K562 (cell line): ENCODE measurements around the gene FCRL1. TPM values are rescaled to one million over a fixed set of nuclear protein-coding genes. Genes with fewer than 3 reads are reported as not detected.

Experiments used
- ATAC-seq: fragments of 200-7000 bp; cut with Tn5 transposase; 3 replicates; pipeline ENCODE4 v1.9.1; 2020; ENCODE audit warnings: moderate library complexity
- BruUV-seq: library from RNA; stranded (reverse); fragments of 400-500 nt; replicated peaks from 2 replicates; lab custom pipeline; 2021; lab: Mats Ljungman, UMichigan
- CTCF ChIA-PET: fragments of 300-600 bp; formaldehyde crosslinking; extraction: SDS; loops from one replicate; lab custom pipeline; 2021; ENCODE audit warnings: low intra/inter-chr PET ratio; lab: Yijun Ruan, JAX
- POLR2A ChIA-PET: fragments of 300-600, 350-650 bp; sonication (Branson Sonifier 250); formaldehyde crosslinking; extraction: SDS; loops from one replicate; lab custom pipeline; 2021; ENCODE audit warnings: antibody characterized with exemption, inconsistent platforms; lab: Yijun Ruan, JAX
- DNase-seq, 4 experiments: peaks; one replicate each; pipeline versions ENCODE4 v3.0.0 to v3.0.0-alpha.2; 2011 to 2018; ENCODE audit warnings: low spot score in 3 of 4, mixed read lengths in 3 of 4; ENCODE audit errors: extremely low read depth in 1 of 4
- FAIRE-seq: peaks from 2 replicates; lab custom pipeline; 2011; peaks lifted over from hg19 to GRCh38; lab: Jason Lieb, UNC
- H2AFZ ChIP-seq: 2 replicates; pipeline ENCODE4 v1.6.0; 2011; ENCODE audit warnings: low read depth, low read length, control low read depth, inconsistent platforms
- H3K27ac ChIP-seq: fragments of 200-600 bp; 3 replicates; pipeline ENCODE4 v1.8.0; 2011; ENCODE audit warnings: low read depth, mild to moderate bottlenecking, control low read depth, inconsistent platforms, low read length, moderate library complexity, mixed read lengths; ENCODE audit errors: extremely low read depth
- H3K27me3 ChIP-seq, 2 experiments: fragments of 300-600 bp in 1 of 2; 2 replicates in 1 of 2; 3 replicates in 1 of 2; pipeline versions ENCODE4 v1.6.0 to v1.8.0; 2011; ENCODE audit warnings: inconsistent platforms in 2 of 2, low read length in 2 of 2, mild to moderate bottlenecking in 1 of 2, mixed read lengths in 1 of 2, moderate library complexity in 1 of 2; ENCODE audit not compliant: control insufficient read depth in 2 of 2, insufficient read depth in 2 of 2
- H3K36me3 ChIP-seq: fragments of 300-600 bp; 3 replicates; pipeline ENCODE4 v1.8.0; 2011; ENCODE audit warnings: mild to moderate bottlenecking, low read length, inconsistent platforms; ENCODE audit not compliant: control insufficient read depth, insufficient read depth
- H3K4me1 ChIP-seq, 2 experiments: fragments of 200-600 bp in 1 of 2; replicated peaks in 1 of 2; 2 replicates in 1 of 2; 3 replicates in 1 of 2; pipeline versions ENCODE4 v1.5.1 to v1.8.0; 2011; ENCODE audit warnings: inconsistent platforms in 2 of 2, low read length in 2 of 2, mild to moderate bottlenecking in 1 of 2, mixed read lengths in 1 of 2, moderate library complexity in 1 of 2; ENCODE audit not compliant: control insufficient read depth in 2 of 2, insufficient read depth in 2 of 2
- H3K4me2 ChIP-seq: 2 replicates; pipeline ENCODE4 v1.6.1; 2011; ENCODE audit warnings: low read length, control low read depth, inconsistent platforms, mixed read lengths; ENCODE audit not compliant: insufficient read depth
- H3K4me3 ChIP-seq: fragments of 200-600 bp; sonication (generic), shearing (Covaris generic); 2 replicates; pipeline ENCODE4 v1.5.1; 2016; ENCODE audit warnings: control low read depth, inconsistent platforms
- H3K79me2 ChIP-seq: fragments of 200-600 bp; 3 replicates; pipeline ENCODE4 v1.8.0; 2011; ENCODE audit warnings: low read length, inconsistent platforms; ENCODE audit not compliant: control insufficient read depth, insufficient read depth
- H3K9ac ChIP-seq, 2 experiments: 2 replicates each; pipeline versions ENCODE4 v1.6.0 to v1.6.1; 2011; ENCODE audit warnings: low read depth in 2 of 2, low read length in 2 of 2, control low read depth in 1 of 2, inconsistent platforms in 1 of 2, mild to moderate bottlenecking in 1 of 2, mixed read lengths in 1 of 2; ENCODE audit not compliant: insufficient read depth in 1 of 2
- H3K9me1 ChIP-seq: one replicate; pipeline ENCODE4 v1.6.0; 2011; ENCODE audit warnings: inconsistent platforms, mild to moderate bottlenecking, low read length, moderate library complexity; ENCODE audit not compliant: control insufficient read depth, insufficient read depth
- H3K9me3 ChIP-seq: replicated peaks from 2 replicates; pipeline ENCODE4 v1.5.1; 2011; ENCODE audit warnings: low read depth, low read length, inconsistent platforms; ENCODE audit not compliant: control insufficient read depth, insufficient read depth
- H4K20me1 ChIP-seq: replicated peaks from 2 replicates; pipeline ENCODE4 v1.6.1; 2011; ENCODE audit warnings: low read length, inconsistent platforms, mixed read lengths; ENCODE audit not compliant: control insufficient read depth, insufficient read depth
- CBX8 ChIP-seq: fragments of 200-600 bp; sonication (generic); IDR thresholded peaks from 2 replicates; pipeline ENCODE4 v1.6.1; 2012; ENCODE audit warnings: borderline replicate concordance, mixed run types, low read depth, mild to moderate bottlenecking, moderate library complexity, mixed read lengths, low read length, control low read depth, inconsistent platforms; ENCODE audit not compliant: poor library complexity, severe bottlenecking; ENCODE audit errors: extremely low read depth
- CREM ChIP-seq: IDR thresholded peaks from 2 replicates; pipeline ENCODE4 v1.6.1; 2014; ENCODE audit warnings: antibody characterized with exemption, low read depth
- FOS ChIP-seq: IDR thresholded peaks from 3 replicates; pipeline ENCODE4 v1.6.1; 2011; ENCODE audit not compliant: insufficient read length; ENCODE audit errors: extremely low read depth
- IRF9 ChIP-seq: fragments of 450-650 bp; IDR thresholded peaks from 2 replicates; pipeline ENCODE4 v1.6.1; 2016; ENCODE audit warnings: missing biosample characterization, missing genetic modification characterization
- MECOM ChIP-seq: fragments of 250-450 bp; sonication (Bioruptor Pico); IDR thresholded peaks from 2 replicates; pipeline ENCODE4 v1.8.0; 2022; ENCODE audit warnings: inconsistent platforms
- NR2C2 ChIP-seq, 2 experiments: fragments of 200-800 bp in 1 of 2; sonication (Bioruptor generic) in 1 of 2; sonication (generic) in 1 of 2; formaldehyde crosslinking in 1 of 2; IDR thresholded peaks; 2 replicates each; pipeline versions ENCODE4 v1.6.1 to v1.8.0; 2016 to 2022; ENCODE audit warnings: mild to moderate bottlenecking in 1 of 2, missing compliant biosample characterization in 1 of 2, missing genetic modification characterization in 1 of 2, missing genetic modification reagents in 1 of 2
- PCBP2 ChIP-seq: fragments of 200-400 bp; formaldehyde crosslinking; IDR thresholded peaks from 2 replicates; pipeline ENCODE4 v1.6.1; 2018; ENCODE audit warnings: low read length, low read depth, mild to moderate bottlenecking, moderate library complexity; ENCODE audit not compliant: poor library complexity, severe bottlenecking
- PPARD ChIP-seq: fragments of 250-450 bp; sonication (Bioruptor Pico); IDR thresholded peaks from 2 replicates; pipeline ENCODE4 v1.8.0; 2022; ENCODE audit warnings: inconsistent platforms, mild to moderate bottlenecking, moderate library complexity
- SMARCA4 ChIP-seq: fragments of 450-650 bp; IDR thresholded peaks from 2 replicates; pipeline ENCODE4 v1.6.1; 2016
- ZNF174 ChIP-seq: fragments of 250-450 bp; sonication (Bioruptor Pico); IDR thresholded peaks from 2 replicates; pipeline ENCODE4 v1.4.0; 2020; ENCODE audit warnings: mild to moderate bottlenecking
- WGBS: fragments of 100-300 bp; shearing (Covaris generic); methylation state at CpG from one replicate; pipeline ENCODE4 v1.1.6; 2016; ENCODE audit warnings: low coverage, mixed read lengths; ENCODE audit not compliant: insufficient coverage; ENCODE audit errors: missing lambda C conversion rate; 5-methylcytosine and 5-hydroxymethylcytosine counted together
- in situ Hi-C: fragments of 300-500 bp; cut with MboI; formaldehyde crosslinking; loops from 4 replicates; pipeline ENCODE4 v1.15.0; 2018; ENCODE audit warnings: inconsistent platforms, mixed read lengths
- intact Hi-C: fragments of 100-400 bp; cut with micrococcal nuclease; formaldehyde crosslinking; loops from 2 replicates; pipeline ENCODE4 v1.14.2; 2022
- polyA plus RNA-seq, 8 experiments: library from polyadenylated mRNA; depleted of rRNA in 4 of 8; stranded (reverse) in 5 of 8; unstranded in 3 of 8; fragments of >200 nt; fragmentation: Nextera tagmentation in 2 of 8; fragmentation: Illumina TruSeq in 1 of 8; extraction: Ambion mirVana in 2 of 8; extraction: Trizol in 1 of 8; gene quantifications; 2 replicates each; pipeline versions ENCODE4 v1.2.1 to v1.2.3, GENCODE V29; 2011 to 2014; ENCODE audit warnings: inconsistent platforms in 1 of 8, missing spikeins in 1 of 8
- total RNA-seq, 7 experiments: library from RNA; depleted of rRNA in 6 of 7; stranded (reverse); fragments of >200 nt in 6 of 7; fragmentation: Illumina TruSeq in 2 of 7; extraction: Trizol in 2 of 7; gene quantifications; 2 replicates each; pipeline versions ENCODE4 v1.2.1 to v1.2.3, GENCODE V29; 2011 to 2021; ENCODE audit warnings: low replicate concordance in 1 of 7
- TF ChIP-seq, protein P1 (sequence below): fragments of 250-450 bp; sonication (Bioruptor Pico); IDR thresholded peaks from 2 replicates; pipeline ENCODE4 v1.4.0; 2020
- TF ChIP-seq, protein P2 (sequence below): fragments of 250-450 bp; sonication (Bioruptor Pico); IDR thresholded peaks from 2 replicates; pipeline ENCODE4 v1.5.0; 2022; ENCODE audit warnings: mild to moderate bottlenecking

Gene FCRL1
- total and polyA plus RNA-seq, 9 of the 15 experiments (the other 6 are each of a cell fraction or from before 2014, with no cell fraction given), result not detected

- H2AFZ ChIP-seq, result no peak overlapping the region
- no peaks in the 10 kb centered on the region for H3K36me3 ChIP-seq
- no peak overlapping the region for H3K4me3 ChIP-seq
- FAIRE-seq (no peak), DNase-seq (no peak), ATAC-seq (no peak)
- POLR2A ChIA-PET, result no interaction called here
- 0% methylated on average over 2 of the region's 2 CpGs for WGBS
- H3K4me1 ChIP-seq, result no peaks in the 10 kb centered on the region
- H3K9ac ChIP-seq, result no peak overlapping the region
- no peaks in the 10 kb centered on the region for H3K27me3 ChIP-seq
- in situ Hi-C loops (no loop called here), intact Hi-C loops (no loop called here)
- no peaks in the 10 kb centered on the region for H3K9me1 ChIP-seq
- no peaks in the 10 kb centered on the region for H3K9me3 ChIP-seq
- H4K20me1 ChIP-seq, result no peaks in the 10 kb centered on the region
- CTCF ChIA-PET, result no interaction called here
- H3K79me2 ChIP-seq, result no peaks in the 10 kb centered on the region
- no peak overlapping the region for H3K27ac ChIP-seq
- H3K4me2 ChIP-seq, result no peak overlapping the region
- BruUV-seq, result no TSS peak
- no peak for TF ChIP-seq PPARD (CRISPR knock-in tag)
- TF ChIP-seq MECOM (CRISPR knock-in tag), result no peak
- TF ChIP-seq, protein P1, sequence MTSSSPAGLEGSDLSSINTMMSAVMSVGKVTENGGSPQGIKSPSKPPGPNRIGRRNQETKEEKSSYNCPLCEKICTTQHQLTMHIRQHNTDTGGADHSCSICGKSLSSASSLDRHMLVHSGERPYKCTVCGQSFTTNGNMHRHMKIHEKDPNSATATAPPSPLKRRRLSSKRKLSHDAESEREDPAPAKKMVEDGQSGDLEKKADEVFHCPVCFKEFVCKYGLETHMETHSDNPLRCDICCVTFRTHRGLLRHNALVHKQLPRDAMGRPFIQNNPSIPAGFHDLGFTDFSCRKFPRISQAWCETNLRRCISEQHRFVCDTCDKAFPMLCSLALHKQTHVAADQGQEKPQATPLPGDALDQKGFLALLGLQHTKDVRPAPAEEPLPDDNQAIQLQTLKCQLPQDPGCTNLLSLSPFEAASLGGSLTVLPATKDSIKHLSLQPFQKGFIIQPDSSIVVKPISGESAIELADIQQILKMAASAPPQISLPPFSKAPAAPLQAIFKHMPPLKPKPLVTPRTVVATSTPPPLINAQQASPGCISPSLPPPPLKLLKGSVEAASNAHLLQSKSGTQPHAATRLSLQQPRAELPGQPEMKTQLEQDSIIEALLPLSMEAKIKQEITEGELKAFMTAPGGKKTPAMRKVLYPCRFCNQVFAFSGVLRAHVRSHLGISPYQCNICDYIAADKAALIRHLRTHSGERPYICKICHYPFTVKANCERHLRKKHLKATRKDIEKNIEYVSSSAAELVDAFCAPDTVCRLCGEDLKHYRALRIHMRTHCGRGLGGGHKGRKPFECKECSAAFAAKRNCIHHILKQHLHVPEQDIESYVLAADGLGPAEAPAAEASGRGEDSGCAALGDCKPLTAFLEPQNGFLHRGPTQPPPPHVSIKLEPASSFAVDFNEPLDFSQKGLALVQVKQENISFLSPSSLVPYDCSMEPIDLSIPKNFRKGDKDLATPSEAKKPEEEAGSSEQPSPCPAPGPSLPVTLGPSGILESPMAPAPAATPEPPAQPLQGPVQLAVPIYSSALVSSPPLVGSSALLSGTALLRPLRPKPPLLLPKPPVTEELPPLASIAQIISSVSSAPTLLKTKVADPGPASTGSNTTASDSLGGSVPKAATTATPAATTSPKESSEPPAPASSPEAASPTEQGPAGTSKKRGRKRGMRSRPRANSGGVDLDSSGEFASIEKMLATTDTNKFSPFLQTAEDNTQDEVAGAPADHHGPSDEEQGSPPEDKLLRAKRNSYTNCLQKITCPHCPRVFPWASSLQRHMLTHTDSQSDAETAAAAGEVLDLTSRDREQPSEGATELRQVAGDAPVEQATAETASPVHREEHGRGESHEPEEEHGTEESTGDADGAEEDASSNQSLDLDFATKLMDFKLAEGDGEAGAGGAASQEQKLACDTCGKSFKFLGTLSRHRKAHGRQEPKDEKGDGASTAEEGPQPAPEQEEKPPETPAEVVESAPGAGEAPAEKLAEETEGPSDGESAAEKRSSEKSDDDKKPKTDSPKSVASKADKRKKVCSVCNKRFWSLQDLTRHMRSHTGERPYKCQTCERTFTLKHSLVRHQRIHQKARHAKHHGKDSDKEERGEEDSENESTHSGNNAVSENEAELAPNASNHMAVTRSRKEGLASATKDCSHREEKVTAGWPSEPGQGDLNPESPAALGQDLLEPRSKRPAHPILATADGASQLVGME, result no peak
- no peak for TF ChIP-seq NR2C2 (CRISPR knock-in tag; IDR thresholded peaks at IDR 0.05)
- no peak for TF ChIP-seq NR2C2 (tag; IDR thresholded peaks at IDR 0.05)
- no peak for TF ChIP-seq ZNF174 (CRISPR knock-in tag)
- no peak for TF ChIP-seq PCBP2
- no peak for TF ChIP-seq CBX8
- TF ChIP-seq FOS, result no peak
- TF ChIP-seq IRF9 (tag), result no peak
- no peak for TF ChIP-seq CREM
- TF ChIP-seq, protein P2, sequence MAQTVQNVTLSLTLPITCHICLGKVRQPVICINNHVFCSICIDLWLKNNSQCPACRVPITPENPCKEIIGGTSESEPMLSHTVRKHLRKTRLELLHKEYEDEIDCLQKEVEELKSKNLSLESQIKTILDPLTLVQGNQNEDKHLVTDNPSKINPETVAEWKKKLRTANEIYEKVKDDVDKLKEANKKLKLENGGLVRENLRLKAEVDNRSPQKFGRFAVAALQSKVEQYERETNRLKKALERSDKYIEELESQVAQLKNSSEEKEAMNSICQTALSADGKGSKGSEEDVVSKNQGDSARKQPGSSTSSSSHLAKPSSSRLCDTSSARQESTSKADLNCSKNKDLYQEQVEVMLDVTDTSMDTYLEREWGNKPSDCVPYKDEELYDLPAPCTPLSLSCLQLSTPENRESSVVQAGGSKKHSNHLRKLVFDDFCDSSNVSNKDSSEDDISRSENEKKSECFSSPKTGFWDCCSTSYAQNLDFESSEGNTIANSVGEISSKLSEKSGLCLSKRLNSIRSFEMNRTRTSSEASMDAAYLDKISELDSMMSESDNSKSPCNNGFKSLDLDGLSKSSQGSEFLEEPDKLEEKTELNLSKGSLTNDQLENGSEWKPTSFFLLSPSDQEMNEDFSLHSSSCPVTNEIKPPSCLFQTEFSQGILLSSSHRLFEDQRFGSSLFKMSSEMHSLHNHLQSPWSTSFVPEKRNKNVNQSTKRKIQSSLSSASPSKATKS, result no peak
- TF ChIP-seq SMARCA4, result no peak
Measured at GRCh38 chr1:157820299-157820698, 379 bp upstream of the FCRL1 start.
